HCT116 (cell line): ENCODE data around the gene PSKH1. TPM values are rescaled to one million over a fixed set of nuclear protein-coding genes. Genes with fewer than 3 reads are reported as not detected.

ENCODE experiments used
- ATAC-seq: fragments of 200-7000 bp; cut with Tn5 transposase; 2 replicates; pipeline ENCODE4 v1.9.1; 2020; ENCODE audit warnings: mild to moderate bottlenecking, moderate library complexity
- BruUV-seq: library from RNA; stranded (reverse); fragments of 400-500 nt; replicated peaks from 2 replicates; lab custom pipeline; 2021; lab: Mats Ljungman, UMichigan
- CTCF ChIA-PET: fragments of 300-600 bp; sonication (Branson Sonifier 250); formaldehyde crosslinking; loops from one replicate; lab custom pipeline; 2021; ENCODE audit warnings: antibody characterized with exemption; lab: Charles Lee
- POLR2A ChIA-PET: fragments of 300-600, 350-600 bp; sonication (Branson Sonifier 250); formaldehyde crosslinking; loops from one replicate; lab custom pipeline; 2021; ENCODE audit warnings: antibody characterized with exemption; lab: Charles Lee
- RAD21 ChIA-PET, 2 experiments: fragments of 300-600 bp; sonication (Branson Sonifier 250); formaldehyde crosslinking; loops; one replicate each; lab custom pipeline; 2023; ENCODE audit warnings: low total read pairs in 2 of 2; ENCODE audit not compliant: uncharacterized antibody in 2 of 2, unreplicated experiment in 2 of 2, low non-redundant PET in 1 of 2; lab: Charles Lee
- DNase-seq: peaks from one replicate; pipeline ENCODE4 v3.0.0-alpha.2; 2010; ENCODE audit warnings: low read depth, low spot score
- H2AFZ ChIP-seq: fragments of 200-600 bp; shearing (Covaris generic), sonication (generic); 2 replicates; pipeline ENCODE4 v1.6.1; 2017; ENCODE audit warnings: low read depth, mixed run types, mixed read lengths, antibody characterized with exemption, low read length; ENCODE audit not compliant: poor library complexity, severe bottlenecking
- H3K27ac ChIP-seq: 2 replicates; pipeline ENCODE4 v1.5.1; 2012; ENCODE audit warnings: low read depth, low read length
- H3K27me3 ChIP-seq: fragments of 200-600 bp; sonication (generic); 2 replicates; pipeline ENCODE4 v1.6.1; 2016; ENCODE audit warnings: mixed run types, low read length, mixed read lengths; ENCODE audit not compliant: insufficient read depth
- H3K36me3 ChIP-seq, 2 experiments: fragments of 200-500 bp in 1 of 2; fragments of 200-600 bp in 1 of 2; sonication (Bioruptor generic) in 1 of 2; sonication (generic) in 1 of 2; 2 replicates each; pipeline versions ENCODE4 v1.5.1 to v1.6.1; 2014 to 2016; ENCODE audit warnings: low read length in 2 of 2, inconsistent platforms in 1 of 2, mixed read lengths in 1 of 2, mixed run types in 1 of 2; ENCODE audit not compliant: insufficient read depth in 2 of 2, control insufficient read depth in 1 of 2
- H3K4me1 ChIP-seq, 2 experiments: fragments of 200-600 bp in 1 of 2; sonication (generic) in 1 of 2; 2 replicates each; pipeline versions ENCODE4 v1.5.1 to v1.6.1; 2012 to 2017; ENCODE audit warnings: low read length in 2 of 2, inconsistent platforms in 1 of 2, mild to moderate bottlenecking in 1 of 2, mixed read lengths in 1 of 2, mixed run types in 1 of 2, moderate library complexity in 1 of 2; ENCODE audit not compliant: insufficient read depth in 2 of 2, control insufficient read depth in 1 of 2
- H3K4me2 ChIP-seq: fragments of 200-600 bp; sonication (generic); 2 replicates; pipeline ENCODE4 v1.6.1; 2017; ENCODE audit warnings: mixed run types, low read length, mixed read lengths
- H3K4me3 ChIP-seq, 2 experiments: fragments of 200-600 bp in 1 of 2; sonication (generic) in 1 of 2; replicated peaks in 1 of 2; 2 replicates each; pipeline ENCODE4 v1.5.1; 2011 to 2016; ENCODE audit warnings: low read length in 2 of 2, control low read depth in 1 of 2, low read depth in 1 of 2, mild to moderate bottlenecking in 1 of 2, mixed read lengths in 1 of 2, mixed run types in 1 of 2
- H3K79me2 ChIP-seq: fragments of 200-600 bp; sonication (generic); 2 replicates; pipeline ENCODE4 v1.6.1; 2017; ENCODE audit warnings: mild to moderate bottlenecking, mixed run types, low read length, moderate library complexity, mixed read lengths; ENCODE audit not compliant: insufficient read depth
- H3K9ac ChIP-seq: fragments of 200-600 bp; sonication (generic); 2 replicates; pipeline ENCODE4 v1.6.1; 2016; ENCODE audit warnings: low read length, mixed read lengths
- H3K9me2 ChIP-seq: fragments of 200-600 bp; sonication (generic), shearing (Covaris generic); 2 replicates; pipeline ENCODE4 v1.6.1; 2017; ENCODE audit warnings: mixed run types, mild to moderate bottlenecking, moderate library complexity; ENCODE audit not compliant: insufficient read depth
- H3K9me3 ChIP-seq, 2 experiments: fragments of 200-500 bp in 1 of 2; fragments of 200-600 bp in 1 of 2; sonication (Bioruptor generic) in 1 of 2; sonication (generic) in 1 of 2; 2 replicates each; pipeline ENCODE4 v1.6.1; 2014 to 2017; ENCODE audit warnings: low read length in 2 of 2, mixed read lengths in 2 of 2, inconsistent platforms in 1 of 2, low read depth in 1 of 2, mild to moderate bottlenecking in 1 of 2, mixed run types in 1 of 2, moderate library complexity in 1 of 2; ENCODE audit not compliant: control insufficient read depth in 1 of 2, insufficient read depth in 1 of 2
- H4K20me1 ChIP-seq: fragments of 200-600 bp; sonication (generic), shearing (Covaris generic); 2 replicates; pipeline ENCODE4 v1.6.1; 2017; ENCODE audit warnings: mixed run types, mild to moderate bottlenecking, moderate library complexity; ENCODE audit not compliant: insufficient read depth
- ATF3 ChIP-seq: IDR thresholded peaks from 2 replicates; pipeline ENCODE4 v1.6.1; 2012
- CBX3 ChIP-seq: IDR thresholded peaks from 2 replicates; pipeline ENCODE4 v1.6.1; 2012; ENCODE audit warnings: low read depth
- CEBPB ChIP-seq: IDR thresholded peaks from 2 replicates; pipeline ENCODE4 v1.6.1; 2012; ENCODE audit warnings: low read depth
- EGR1 ChIP-seq: IDR thresholded peaks from 2 replicates; pipeline ENCODE4 v1.6.1; 2012; ENCODE audit warnings: low read depth
- EZH2 ChIP-seq: fragments of 200-600 bp; sonication (generic); IDR thresholded peaks from 2 replicates; pipeline ENCODE4 v1.6.1; 2017; ENCODE audit warnings: antibody characterized with exemption, mixed run types
- FOSL1 ChIP-seq: IDR thresholded peaks from 2 replicates; pipeline ENCODE4 v1.6.1; 2012; ENCODE audit warnings: low read depth
- JUND ChIP-seq: IDR thresholded peaks from 2 replicates; pipeline ENCODE4 v1.6.1; 2012
- MAX ChIP-seq: IDR thresholded peaks from 2 replicates; pipeline ENCODE4 v1.6.1; 2012
- REST ChIP-seq: IDR thresholded peaks from 2 replicates; pipeline ENCODE4 v1.6.1; 2012; ENCODE audit warnings: low read depth
- YY1 ChIP-seq: IDR thresholded peaks from 2 replicates; pipeline ENCODE4 v1.6.1; 2011; ENCODE audit warnings: low read length, low read depth, moderate library complexity, mild to moderate bottlenecking; ENCODE audit not compliant: insufficient replicate concordance; ENCODE audit errors: extremely low read depth
- ZNF274 ChIP-seq: fragments of 200-500 bp; sonication (Bioruptor generic); IDR thresholded peaks from 2 replicates; pipeline ENCODE4 v1.6.1; 2014; ENCODE audit warnings: mild to moderate bottlenecking, low read depth, low read length, inconsistent platforms
- intact Hi-C: fragments of 100-400 bp; cut with micrococcal nuclease; formaldehyde crosslinking; loops from 2 replicates; pipeline ENCODE4 v1.10.0; 2022
- total RNA-seq: library from RNA; stranded (reverse); gene quantifications from one replicate; pipeline ENCODE4 v1.2.1, GENCODE V29; 2021; ENCODE audit not compliant: unreplicated experiment

PSKH1 gene
- total RNA-seq, 1 experiment from 2014 or later: 16.2 TPM

GRCh38 chr16:67962135-67962534 is 69.1 kb downstream of the PSKH1 start:
- ChIA-PET POLR2A (no interaction called here), CTCF (no interaction called here), RAD21 (no interaction called here)
- Histone ChIP-seq H3K4me1 (peaks cover 15 to 16% of the 10 kb centered on the region in 2 experiments), H3K4me3 (no peak overlapping the region), H3K27ac (no peak overlapping the region), H3K9ac (no peak overlapping the region), H2AFZ (no peak overlapping the region), H3K36me3 (peaks cover 8 to 10% of the 10 kb centered on the region in 2 experiments; a peak in 2 of 4 replicates), H3K79me2 (peaks cover 21% of the 10 kb centered on the region; the same call in 1 of the 2 replicates), H4K20me1 (no peaks in the 10 kb centered on the region), H3K9me3 (no peaks in the 10 kb centered on the region), H3K27me3 (no peaks in the 10 kb centered on the region), H3K9me2 (no peaks in the 10 kb centered on the region), H3K4me2 (no peak overlapping the region)
- TF ChIP-seq CEBPB: no peak
- TF ChIP-seq JUND: no peak
- TF ChIP-seq MAX: no peak
- TF ChIP-seq REST: no peak
- no peak for TF ChIP-seq CBX3
- TF ChIP-seq EZH2: no peak
- BruUV-seq: no TSS peak
- ATAC-seq (no peak), DNase-seq (no peak)
- intact Hi-C loops: no loop called here

DNA sequence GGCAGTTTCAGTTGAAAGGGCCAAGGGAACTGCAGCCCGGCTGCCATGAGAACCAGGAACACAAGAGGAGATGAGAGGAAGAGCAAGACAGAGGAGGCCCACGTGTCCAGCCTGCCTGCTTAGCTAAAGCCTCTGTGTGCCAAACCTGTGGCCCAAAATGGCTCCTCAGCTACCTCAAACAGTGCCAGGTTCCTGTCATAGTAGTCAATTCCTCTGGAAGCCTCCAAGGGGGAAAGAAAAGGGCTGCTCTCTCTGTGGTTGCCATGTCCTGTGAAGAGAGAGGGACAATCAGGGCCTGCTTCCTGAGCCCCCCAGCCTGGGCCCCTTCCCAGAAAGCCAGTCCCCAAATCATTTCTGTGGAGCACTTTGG is 70.2 kb downstream of the PSKH1 start:
- DNase-seq (no peak), ATAC-seq (no peak)
- Histone ChIP-seq H3K27ac (no peak overlapping the region), H3K79me2 (peaks cover 32% of the 10 kb centered on the region), H3K4me1 (peaks cover 18 to 20% of the 10 kb centered on the region in 2 experiments), H3K9me3 (no peaks in the 10 kb centered on the region), H3K9ac (no peak overlapping the region), H3K27me3 (no peaks in the 10 kb centered on the region), H3K4me3 (no peak overlapping the region), H4K20me1 (no peaks in the 10 kb centered on the region), H3K4me2 (no peak overlapping the region), H2AFZ (no peak overlapping the region), H3K9me2 (no peaks in the 10 kb centered on the region), H3K36me3 (peaks cover 6 to 8% of the 10 kb centered on the region in 2 experiments; a peak in 2 of 4 replicates)
- TF ChIP-seq YY1 (no peak), FOSL1 (no peak), JUND (no peak), EGR1 (no peak), ATF3 (no peak), ZNF274 (no peak), EZH2 (no peak)
- no TSS peak for BruUV-seq
- intact Hi-C loops: no loop called here
- ChIA-PET RAD21 (no interaction called here), POLR2A (no interaction called here), CTCF (no interaction called here)
